Spleen (tissue), 7 donors: ENCODE data around the gene RTP2.

Experiments used
- POLR2A ChIP-seq, 3 donors: fragments of 450-650 bp; IDR thresholded peaks; one replicate each; pipeline ENCODE4 v1.5.1; 2017; ENCODE audit warnings: antibody characterized with exemption in 3 of 3, mild to moderate bottlenecking in 1 of 3
- POLR2AphosphoS5 ChIP-seq, 3 donors: sonication (generic); formaldehyde crosslinking; IDR thresholded peaks; one replicate each; pipeline ENCODE4 v1.5.1; 2017; ENCODE audit warnings: antibody characterized with exemption in 3 of 3
- TF ChIP-seq, protein P1 (sequence below), 11 experiments: fragments of 200-600 bp in 7 of 11; fragments of 450-650 bp in 4 of 11; sonication (generic) in 4 of 11; IDR thresholded peaks in 8 of 11; conservative IDR thresholded peaks in 3 of 11; 1 replicate in 7 of 11; 2 replicates in 4 of 11; pipeline versions ENCODE4 v1.4.0 to v1.8.0; 2016 to 2021; ENCODE audit warnings: antibody characterized with exemption in 11 of 11, inconsistent platforms in 4 of 11, mild to moderate bottlenecking in 1 of 11
- donor health status: DM: no; HTN: no; CAD: no; lungs with moderate emphysema.
- donor health status: DM: no; HTN: no; CAD: no.
- donor health status: DM: no; HTN: no; CAD: no.

- no peak for TF ChIP-seq POLR2A (IDR thresholded peaks at IDR 0.05)
- TF ChIP-seq, protein P1, sequence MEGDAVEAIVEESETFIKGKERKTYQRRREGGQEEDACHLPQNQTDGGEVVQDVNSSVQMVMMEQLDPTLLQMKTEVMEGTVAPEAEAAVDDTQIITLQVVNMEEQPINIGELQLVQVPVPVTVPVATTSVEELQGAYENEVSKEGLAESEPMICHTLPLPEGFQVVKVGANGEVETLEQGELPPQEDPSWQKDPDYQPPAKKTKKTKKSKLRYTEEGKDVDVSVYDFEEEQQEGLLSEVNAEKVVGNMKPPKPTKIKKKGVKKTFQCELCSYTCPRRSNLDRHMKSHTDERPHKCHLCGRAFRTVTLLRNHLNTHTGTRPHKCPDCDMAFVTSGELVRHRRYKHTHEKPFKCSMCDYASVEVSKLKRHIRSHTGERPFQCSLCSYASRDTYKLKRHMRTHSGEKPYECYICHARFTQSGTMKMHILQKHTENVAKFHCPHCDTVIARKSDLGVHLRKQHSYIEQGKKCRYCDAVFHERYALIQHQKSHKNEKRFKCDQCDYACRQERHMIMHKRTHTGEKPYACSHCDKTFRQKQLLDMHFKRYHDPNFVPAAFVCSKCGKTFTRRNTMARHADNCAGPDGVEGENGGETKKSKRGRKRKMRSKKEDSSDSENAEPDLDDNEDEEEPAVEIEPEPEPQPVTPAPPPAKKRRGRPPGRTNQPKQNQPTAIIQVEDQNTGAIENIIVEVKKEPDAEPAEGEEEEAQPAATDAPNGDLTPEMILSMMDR (IDR thresholded peaks at IDR 0.05 in 8 of 11, conservative IDR thresholded peaks at IDR 0.05 in 3 of 11): no peak
- no peak for TF ChIP-seq POLR2AphosphoS5 (IDR thresholded peaks at IDR 0.05)
These were observed 3.6 kb downstream of the RTP2 start for GRCh38 chr3:187698499-187699399.
